Activated B cell treated with CpG ODN at 0.5 μM for 24 hours (primary cell): ENCODE measurements around the gene DBNDD2. TPM values are rescaled to one million over a fixed set of nuclear protein-coding genes. Genes with fewer than 3 reads are reported as not detected.
A peak's percentile ranks its signal among the peaks of the same experiment; 100 is the strongest.

ENCODE experiments used
- ATAC-seq: fragments of 200-7000 bp; cut with Tn5 transposase; one replicate; pipeline ENCODE4 v1.10.0; 2021; ENCODE audit warnings: low read depth, mild to moderate bottlenecking, moderate library complexity
- CTCF ChIA-PET: fragments of 350-600 bp; sonication (Branson Sonifier 250); formaldehyde crosslinking; loops from one replicate; lab custom pipeline; 2021; ENCODE audit warnings: antibody characterized with exemption; lab: Charles Lee
- POLR2A ChIA-PET: fragments of 350-600 bp; sonication (Branson Sonifier 250); formaldehyde crosslinking; loops from one replicate; lab custom pipeline; 2021; ENCODE audit warnings: antibody characterized with exemption; lab: Charles Lee
- DNase-seq: peaks from one replicate; pipeline ENCODE4 v3.0.0; 2022
- H3K27ac Mint-ChIP-seq: one replicate; pipeline ENCODE4 v1.8.0; 2020; ENCODE audit warnings: mixed read lengths
- H3K27me3 Mint-ChIP-seq: one replicate; pipeline ENCODE4 v1.8.0; 2021; ENCODE audit warnings: mixed read lengths
- H3K36me3 Mint-ChIP-seq: one replicate; pipeline ENCODE4 v1.8.0; 2021; ENCODE audit warnings: low read depth, mixed read lengths
- H3K4me1 Mint-ChIP-seq: one replicate; pipeline ENCODE4 v1.8.0; 2021; ENCODE audit warnings: mixed read lengths
- H3K4me3 Mint-ChIP-seq: one replicate; pipeline ENCODE4 v1.8.0; 2020; ENCODE audit warnings: mild to moderate bottlenecking, mixed read lengths
- H3K9me3 Mint-ChIP-seq: one replicate; pipeline ENCODE4 v1.8.0; 2020; ENCODE audit warnings: mixed read lengths
- CTCF ChIP-seq: fragments of 200-600 bp; IDR thresholded peaks from one replicate; pipeline ENCODE4 v1.8.0; 2022; ENCODE audit warnings: antibody characterized with exemption, mild to moderate bottlenecking
- intact Hi-C: fragments of 100-400 bp; cut with micrococcal nuclease; formaldehyde crosslinking; loops from one replicate; pipeline ENCODE4 v1.15.1; 2024
- total RNA-seq: library from RNA; stranded (reverse); gene quantifications from 2 replicates; pipeline ENCODE4 v1.2.3, GENCODE V29; 2022

The DBNDD2 gene
- total RNA-seq, 1 donor from 2014 or later, result 2.7 TPM

DNA sequence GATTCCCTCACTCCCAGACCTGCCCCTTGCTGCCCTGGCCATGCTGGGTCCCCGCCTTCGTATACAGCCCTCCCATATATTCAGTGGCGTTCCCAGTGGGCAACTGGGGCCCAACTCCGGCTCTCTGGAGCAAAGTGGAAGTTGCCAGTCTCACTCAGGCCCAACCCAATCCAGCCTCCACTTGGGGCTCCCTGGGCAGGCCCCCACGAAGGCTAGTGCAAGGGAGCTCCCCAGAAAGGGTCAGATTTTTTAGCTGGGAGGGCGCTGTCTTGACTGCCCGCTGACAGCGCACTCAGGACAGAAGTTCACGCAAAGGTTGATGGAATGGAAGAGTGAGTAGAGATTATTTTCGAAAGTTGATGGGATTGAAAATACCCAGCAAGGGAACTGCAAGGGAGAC lies 35.8 kb upstream of the DBNDD2 start:
- no peak for TF ChIP-seq CTCF
- ChIA-PET POLR2A (interaction anchor here (0.6 to 4.7 kb wide), 5 partner anchors 10 to 64 kb away, joined by 4 to 46 read pairs (median 28); partner anchors contain the start of genes PIGT, SDC4 and SYS1), CTCF (interaction anchor here (2.0 to 22.9 kb wide), 3 partner anchors 9 to 63 kb away, joined by 5 to 534 read pairs (median 12); partner anchors contain the start of gene SYS1)
- Mint-ChIP-seq H3K9me3 (no peaks in the 10 kb centered on the region), H3K27me3 (no peaks in the 10 kb centered on the region), H3K36me3 (peaks cover 27% of the 10 kb centered on the region), H3K27ac (no peak overlapping the region), H3K4me1 (peaks cover 67% of the 10 kb centered on the region), H3K4me3 (no peak overlapping the region)
- ATAC-seq (no peak), DNase-seq (no peak)
- intact Hi-C loops, result no loop called here

GRCh38 chr20:45372646-45373352 lies 35.3 kb upstream of the DBNDD2 start:
- no peak for TF ChIP-seq CTCF
- no peak for ATAC-seq
- no peak overlapping the region for H3K27ac Mint-ChIP-seq
- H3K36me3 Mint-ChIP-seq, result peaks cover 22% of the 10 kb centered on the region
- no peaks in the 10 kb centered on the region for H3K27me3 Mint-ChIP-seq
- no peak for DNase-seq
- CTCF ChIA-PET, result interaction anchor here (1.2 to 22.9 kb wide), 15 partner anchors 10 to 399 kb away, joined by 3 to 534 read pairs (median 10); partner anchors contain the start of genes PIGT and SYS1
- peak overlapping the region; percentile 86 for H3K4me3 Mint-ChIP-seq
- POLR2A ChIA-PET, result interaction anchor here (0.6 to 4.7 kb wide), 8 partner anchors 11 to 90 kb away, joined by 3 to 46 read pairs (median 6); partner anchors contain the start of genes PIGT, SDC4 and SYS1
- no peaks in the 10 kb centered on the region for H3K9me3 Mint-ChIP-seq
- intact Hi-C loops, result no loop called here
- peaks cover 62% of the 10 kb centered on the region for H3K4me1 Mint-ChIP-seq

GRCh38 chr20:45373353-45374100 lies 34.6 kb upstream of the DBNDD2 start:
- no peak for TF ChIP-seq CTCF
- H3K36me3 Mint-ChIP-seq, result peaks cover 17% of the 10 kb centered on the region

GRCh38 chr20:45374101-45374467 lies 34.0 kb upstream of the DBNDD2 start:
- no peak for DNase-seq
- no peak for TF ChIP-seq CTCF
- Mint-ChIP-seq H3K36me3 (peaks cover 17% of the 10 kb centered on the region), H3K4me3 (peak overlapping the region; percentile 86), H3K4me1 (peaks cover 50% of the 10 kb centered on the region), H3K27me3 (no peaks in the 10 kb centered on the region), H3K9me3 (no peaks in the 10 kb centered on the region), H3K27ac (peak overlapping the region; percentile 76)
- no peak for ATAC-seq
- POLR2A ChIA-PET, result interaction anchor here (0.9 to 4.7 kb wide), 9 partner anchors 12 to 89 kb away, joined by 3 to 46 read pairs (median 5); partner anchors contain the start of genes PIGT and SYS1
- intact Hi-C loops, result loop anchor here (1.0 kb wide), 2 partner anchors 11 to 63 kb away; partner anchors contain the start of gene SYS1
- CTCF ChIA-PET, result interaction anchor here (1.0 to 22.9 kb wide), 25 partner anchors 9 to 397 kb away, joined by 3 to 534 read pairs (median 6); partner anchors contain the start of genes PIGT and SYS1

More at GRCh38 chr20:45373353-45374100, 34.6 kb upstream of the DBNDD2 start:
- ATAC-seq, result peak; percentile 94
- peak overlapping the region; percentile 86 for H3K4me3 Mint-ChIP-seq
- ChIA-PET CTCF (interaction anchor here (1.0 to 22.9 kb wide), 27 partner anchors 8 to 398 kb away, joined by 3 to 534 read pairs (median 5); partner anchors contain the start of genes PIGT and SYS1), POLR2A (interaction anchor here (0.9 to 4.7 kb wide), 10 partner anchors 12 to 89 kb away, joined by 3 to 46 read pairs (median 4); partner anchors contain the start of genes PIGT, SDC4 and SYS1)
- H3K9me3 Mint-ChIP-seq, result no peaks in the 10 kb centered on the region
- peaks cover 56% of the 10 kb centered on the region for H3K4me1 Mint-ChIP-seq
- intact Hi-C loops, result loop anchor here (1.0 kb wide), 2 partner anchors 10 to 64 kb away; partner anchors contain the start of gene SYS1
- peak overlapping the region; percentile 76 for H3K27ac Mint-ChIP-seq
- peak; percentile 76 for DNase-seq
- no peaks in the 10 kb centered on the region for H3K27me3 Mint-ChIP-seq
